WTC11 (cell line): ENCODE measurements around the gene GRID2.

Source experiments
- ATF3 ChIP-seq: sonication (generic); formaldehyde crosslinking; conservative IDR thresholded peaks from 2 replicates; pipeline ENCODE4 v1.8.1; 2022; ENCODE audit warnings: mild to moderate bottlenecking, missing genetic modification reagents
- E2F5 ChIP-seq: sonication (generic); formaldehyde crosslinking; IDR thresholded peaks from 2 replicates; pipeline ENCODE4 v1.8.1; 2022; ENCODE audit warnings: mild to moderate bottlenecking, moderate library complexity, missing genetic modification reagents
- HMGA2 ChIP-seq: fragments of 250-450 bp; sonication (Bioruptor Pico); IDR thresholded peaks from 2 replicates; pipeline ENCODE4 v1.4.0; 2021; ENCODE audit warnings: mild to moderate bottlenecking, moderate library complexity
- IRF2 ChIP-seq: sonication (generic); formaldehyde crosslinking; IDR thresholded peaks from 2 replicates; pipeline ENCODE4 v1.8.0; 2022; ENCODE audit warnings: low read depth, missing genetic modification reagents, borderline replicate concordance
- KAT7 ChIP-seq: sonication (generic); formaldehyde crosslinking; IDR thresholded peaks from 2 replicates; pipeline ENCODE4 v1.8.1; 2023; ENCODE audit warnings: missing genetic modification reagents, mild to moderate bottlenecking, borderline replicate concordance
- NFE2L1 ChIP-seq: sonication (generic); formaldehyde crosslinking; IDR thresholded peaks from 2 replicates; pipeline ENCODE4 v1.8.1; 2023; ENCODE audit warnings: missing genetic modification reagents
- PREB ChIP-seq: sonication (generic); formaldehyde crosslinking; IDR thresholded peaks from 2 replicates; pipeline ENCODE4 v1.8.1; 2022; ENCODE audit warnings: mild to moderate bottlenecking, missing genetic modification reagents, moderate library complexity, borderline replicate concordance
- RELA ChIP-seq: sonication (generic); formaldehyde crosslinking; IDR thresholded peaks from 2 replicates; pipeline ENCODE4 v1.8.1; 2022; ENCODE audit warnings: missing genetic modification reagents, mild to moderate bottlenecking, borderline replicate concordance
- SP1 ChIP-seq: sonication (generic); formaldehyde crosslinking; conservative IDR thresholded peaks from 2 replicates; pipeline ENCODE4 v1.8.1; 2022; ENCODE audit warnings: missing genetic modification reagents
- TCF7 ChIP-seq: sonication (generic); formaldehyde crosslinking; IDR thresholded peaks from 2 replicates; pipeline ENCODE4 v1.8.0; 2022; ENCODE audit warnings: mild to moderate bottlenecking, low read depth, missing genetic modification reagents, moderate library complexity
- USF2 ChIP-seq: sonication (generic); formaldehyde crosslinking; IDR thresholded peaks from 2 replicates; pipeline ENCODE4 v1.8.1; 2023; ENCODE audit warnings: mild to moderate bottlenecking, missing genetic modification reagents, moderate library complexity
- ZNF138 ChIP-seq: sonication (generic); formaldehyde crosslinking; conservative IDR thresholded peaks from 2 replicates; pipeline ENCODE4 v1.8.1; 2022; ENCODE audit warnings: mild to moderate bottlenecking, moderate library complexity, missing genetic modification reagents
- TF ChIP-seq, protein P1 (sequence below): fragments of 200-600 bp; IDR thresholded peaks from 2 replicates; pipeline ENCODE4 v1.8.0; 2022; ENCODE audit warnings: antibody characterized with exemption
- TF ChIP-seq, protein P2 (sequence below): sonication (generic); formaldehyde crosslinking; IDR thresholded peaks from 2 replicates; pipeline ENCODE4 v1.8.1; 2023; ENCODE audit warnings: mild to moderate bottlenecking, missing genetic modification reagents

DNA sequence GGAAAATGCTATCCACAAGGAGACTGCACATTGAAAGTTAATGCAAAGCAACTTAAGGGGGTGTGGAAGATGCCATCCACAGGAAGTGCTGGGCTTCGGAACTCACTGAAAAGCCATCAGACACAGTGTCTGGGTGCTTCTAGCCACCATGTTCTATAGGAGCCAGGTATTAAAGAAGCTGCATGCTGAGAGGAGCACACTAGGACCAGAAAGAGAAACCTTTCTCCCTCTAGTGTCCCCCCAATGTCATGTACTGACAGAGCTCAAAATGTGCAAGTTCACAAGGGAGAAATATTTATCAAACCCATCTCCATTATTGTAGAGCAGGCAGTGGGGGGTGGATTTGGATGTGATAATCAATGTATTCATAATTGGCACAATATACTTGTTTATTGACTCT is 510.9 kb downstream of the GRID2 start:
- TF ChIP-seq, protein P1, sequence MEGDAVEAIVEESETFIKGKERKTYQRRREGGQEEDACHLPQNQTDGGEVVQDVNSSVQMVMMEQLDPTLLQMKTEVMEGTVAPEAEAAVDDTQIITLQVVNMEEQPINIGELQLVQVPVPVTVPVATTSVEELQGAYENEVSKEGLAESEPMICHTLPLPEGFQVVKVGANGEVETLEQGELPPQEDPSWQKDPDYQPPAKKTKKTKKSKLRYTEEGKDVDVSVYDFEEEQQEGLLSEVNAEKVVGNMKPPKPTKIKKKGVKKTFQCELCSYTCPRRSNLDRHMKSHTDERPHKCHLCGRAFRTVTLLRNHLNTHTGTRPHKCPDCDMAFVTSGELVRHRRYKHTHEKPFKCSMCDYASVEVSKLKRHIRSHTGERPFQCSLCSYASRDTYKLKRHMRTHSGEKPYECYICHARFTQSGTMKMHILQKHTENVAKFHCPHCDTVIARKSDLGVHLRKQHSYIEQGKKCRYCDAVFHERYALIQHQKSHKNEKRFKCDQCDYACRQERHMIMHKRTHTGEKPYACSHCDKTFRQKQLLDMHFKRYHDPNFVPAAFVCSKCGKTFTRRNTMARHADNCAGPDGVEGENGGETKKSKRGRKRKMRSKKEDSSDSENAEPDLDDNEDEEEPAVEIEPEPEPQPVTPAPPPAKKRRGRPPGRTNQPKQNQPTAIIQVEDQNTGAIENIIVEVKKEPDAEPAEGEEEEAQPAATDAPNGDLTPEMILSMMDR: no peak
- TF ChIP-seq TCF7 (CRISPR knock-in tag) (no peak), NFE2L1 (no peak), SP1 (CRISPR knock-in tag) (no peak), RELA (CRISPR knock-in tag) (no peak), USF2 (CRISPR knock-in tag) (no peak), HMGA2 (CRISPR knock-in tag) (no peak), ZNF138 (CRISPR knock-in tag) (no peak), ATF3 (CRISPR knock-in tag) (no peak), KAT7 (CRISPR knock-in tag) (no peak), PREB (CRISPR knock-in tag) (no peak), E2F5 (CRISPR knock-in tag) (no peak), IRF2 (CRISPR knock-in tag) (no peak)
- TF ChIP-seq, protein P2, sequence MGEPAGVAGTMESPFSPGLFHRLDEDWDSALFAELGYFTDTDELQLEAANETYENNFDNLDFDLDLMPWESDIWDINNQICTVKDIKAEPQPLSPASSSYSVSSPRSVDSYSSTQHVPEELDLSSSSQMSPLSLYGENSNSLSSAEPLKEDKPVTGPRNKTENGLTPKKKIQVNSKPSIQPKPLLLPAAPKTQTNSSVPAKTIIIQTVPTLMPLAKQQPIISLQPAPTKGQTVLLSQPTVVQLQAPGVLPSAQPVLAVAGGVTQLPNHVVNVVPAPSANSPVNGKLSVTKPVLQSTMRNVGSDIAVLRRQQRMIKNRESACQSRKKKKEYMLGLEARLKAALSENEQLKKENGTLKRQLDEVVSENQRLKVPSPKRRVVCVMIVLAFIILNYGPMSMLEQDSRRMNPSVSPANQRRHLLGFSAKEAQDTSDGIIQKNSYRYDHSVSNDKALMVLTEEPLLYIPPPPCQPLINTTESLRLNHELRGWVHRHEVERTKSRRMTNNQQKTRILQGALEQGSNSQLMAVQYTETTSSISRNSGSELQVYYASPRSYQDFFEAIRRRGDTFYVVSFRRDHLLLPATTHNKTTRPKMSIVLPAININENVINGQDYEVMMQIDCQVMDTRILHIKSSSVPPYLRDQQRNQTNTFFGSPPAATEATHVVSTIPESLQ (CRISPR knock-in tag): no peak
